Parietal lobe (tissue), 2 donors: ENCODE measurements around the gene ZMAT2. TPM values are rescaled to one million over a fixed set of nuclear protein-coding genes. Genes with fewer than 3 reads are reported as not detected.

Experiments used
- small RNA-seq: library from RNA; depleted of rRNA; stranded (forward); fragments of <200 nt; gene quantifications from one replicate; pipeline ENCODE3, GENCODE V24; 2014; ENCODE audit warnings: low replicate concordance
- total RNA-seq: library from RNA; depleted of rRNA; stranded (reverse); fragments of >200 nt; gene quantifications from one replicate; pipeline ENCODE4 v1.2.3, GENCODE V29; 2014

ZMAT2 gene, protein sequence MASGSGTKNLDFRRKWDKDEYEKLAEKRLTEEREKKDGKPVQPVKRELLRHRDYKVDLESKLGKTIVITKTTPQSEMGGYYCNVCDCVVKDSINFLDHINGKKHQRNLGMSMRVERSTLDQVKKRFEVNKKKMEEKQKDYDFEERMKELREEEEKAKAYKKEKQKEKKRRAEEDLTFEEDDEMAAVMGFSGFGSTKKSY
- total RNA-seq = 41.9 TPM

DNA sequence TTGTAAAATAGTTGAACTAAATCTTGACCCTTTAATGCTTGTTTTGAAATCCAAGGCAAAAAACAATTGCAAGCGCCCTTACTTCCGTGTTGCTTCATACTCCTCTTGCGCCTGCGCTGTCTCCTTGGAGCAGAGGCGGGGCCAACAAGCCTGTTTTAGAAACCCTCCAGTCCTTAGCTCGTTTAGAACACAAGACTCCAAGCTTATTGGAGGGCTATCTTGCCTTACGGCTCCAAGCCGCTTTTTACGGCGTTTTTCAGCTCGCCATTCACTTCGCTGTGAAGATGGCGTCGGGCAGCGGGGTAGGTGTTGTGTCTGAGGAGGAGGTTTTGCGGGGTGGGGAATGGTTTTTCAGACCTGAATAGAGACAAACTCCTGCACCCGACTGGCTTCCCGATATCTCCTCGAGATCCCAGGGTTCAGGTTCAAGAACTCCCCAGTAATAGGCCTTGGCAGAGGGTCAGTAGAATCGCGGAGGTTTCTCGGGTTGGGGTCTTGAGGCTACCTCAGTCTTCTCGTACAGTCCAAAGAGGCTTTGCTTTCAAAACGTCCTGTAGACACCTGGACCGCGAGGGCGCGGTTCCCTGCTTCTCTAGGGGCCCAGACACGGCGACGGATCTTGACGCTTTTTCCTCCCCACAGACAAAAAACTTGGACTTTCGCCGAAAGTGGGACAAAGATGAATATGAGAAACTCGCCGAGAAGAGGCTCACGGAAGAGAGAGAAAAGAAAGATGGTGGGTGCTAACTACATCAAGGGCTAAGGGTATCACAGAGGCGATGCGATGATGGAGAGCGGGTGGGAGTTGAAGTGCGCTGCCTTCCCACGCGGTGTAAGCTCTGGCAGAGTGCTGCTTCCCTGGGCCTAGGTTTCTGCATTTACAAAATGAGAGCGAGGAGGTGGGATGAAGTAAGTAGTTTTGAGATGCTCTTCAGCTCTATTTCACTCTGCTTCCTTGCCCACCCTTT is at the start of gene ZMAT2:
ZMAT2 (plus strand) TSS at position 271 of the 968 bp plus-strand sequence; CDS start at position 285, 14 bp downstream.

DNA sequence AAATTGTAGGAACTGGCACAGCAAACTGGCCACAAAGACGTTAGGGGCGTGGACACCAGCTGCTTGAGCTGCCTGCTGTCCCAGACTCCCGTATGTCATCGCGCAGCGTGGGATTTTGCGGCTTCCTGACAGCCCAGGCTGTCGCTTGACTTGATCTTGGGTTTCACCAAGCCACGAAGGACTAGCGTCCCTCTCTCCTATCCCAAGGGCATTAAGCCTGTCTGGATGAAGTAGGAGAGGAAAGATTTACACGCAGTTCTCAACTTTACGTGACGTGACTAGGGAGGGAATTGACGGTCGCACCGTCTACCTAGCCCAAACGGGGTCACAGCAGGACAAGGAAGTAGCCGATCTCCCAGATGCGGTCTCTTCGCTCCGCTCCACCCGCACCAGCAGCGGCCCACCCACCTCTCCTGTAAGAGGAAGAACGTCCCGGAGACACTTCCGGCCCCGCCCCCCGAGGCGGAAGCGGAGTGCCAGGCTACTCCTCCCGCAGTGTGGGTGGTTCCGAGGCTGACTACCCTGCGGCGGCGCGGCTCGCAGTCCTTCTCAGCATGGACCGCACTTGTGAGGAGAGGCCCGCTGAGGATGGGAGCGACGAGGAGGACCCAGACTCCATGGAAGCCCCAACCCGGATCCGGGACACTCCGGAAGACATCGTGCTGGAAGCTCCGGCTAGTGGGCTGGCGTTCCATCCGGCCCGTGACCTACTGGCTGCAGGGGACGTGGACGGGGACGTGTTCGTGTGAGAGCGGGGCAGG is 35.7 kb upstream of the ZMAT2 start, which contains the start of gene WDR55:
WDR55 (plus strand) TSS at position 546 of the 761 bp plus-strand sequence; CDS start at position 555, 9 bp downstream.

DNA sequence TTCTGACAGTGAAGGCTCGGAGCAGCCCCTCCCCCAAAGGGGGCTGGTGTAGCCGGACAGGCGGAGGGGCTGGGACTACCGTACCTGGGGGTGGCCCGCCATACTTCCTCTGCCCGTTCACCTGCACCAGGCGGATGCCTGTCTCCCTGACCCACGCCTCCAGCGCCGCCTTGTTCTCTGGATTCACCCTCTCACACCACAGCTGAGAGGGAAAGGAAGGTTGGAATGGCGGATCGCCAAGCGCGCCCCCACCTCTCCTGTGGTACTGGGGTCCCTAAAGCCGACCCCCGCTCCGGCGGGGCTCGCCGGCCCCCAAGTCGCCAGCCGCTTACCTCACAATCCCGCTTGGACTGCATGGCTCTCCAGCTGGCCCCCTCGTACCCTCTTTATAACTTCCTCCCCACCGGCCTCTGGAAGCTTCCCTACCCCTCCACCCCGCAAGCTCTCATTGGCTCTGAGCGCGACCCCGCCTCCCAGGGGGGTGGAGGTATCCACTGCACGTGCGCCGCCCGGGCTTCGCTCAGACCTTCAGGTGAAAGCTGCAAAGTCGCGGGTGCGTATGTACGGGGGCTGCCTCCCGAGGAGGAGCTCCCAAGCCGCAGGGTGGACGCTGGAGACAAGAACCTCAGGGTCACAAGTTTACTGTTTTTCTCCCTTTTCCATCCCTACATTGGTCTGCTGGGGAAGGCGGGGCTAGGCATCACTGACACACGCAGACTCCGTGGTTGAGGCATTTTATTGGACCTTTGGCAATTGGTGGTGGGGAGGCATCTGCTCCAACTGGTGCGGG is 26.9 kb upstream of the ZMAT2 start, which contains the start of gene DND1:
DND1 (minus strand) TSS at position 390 of the 790 bp plus-strand sequence; CDS start at position 356, 34 bp downstream.

DNA sequence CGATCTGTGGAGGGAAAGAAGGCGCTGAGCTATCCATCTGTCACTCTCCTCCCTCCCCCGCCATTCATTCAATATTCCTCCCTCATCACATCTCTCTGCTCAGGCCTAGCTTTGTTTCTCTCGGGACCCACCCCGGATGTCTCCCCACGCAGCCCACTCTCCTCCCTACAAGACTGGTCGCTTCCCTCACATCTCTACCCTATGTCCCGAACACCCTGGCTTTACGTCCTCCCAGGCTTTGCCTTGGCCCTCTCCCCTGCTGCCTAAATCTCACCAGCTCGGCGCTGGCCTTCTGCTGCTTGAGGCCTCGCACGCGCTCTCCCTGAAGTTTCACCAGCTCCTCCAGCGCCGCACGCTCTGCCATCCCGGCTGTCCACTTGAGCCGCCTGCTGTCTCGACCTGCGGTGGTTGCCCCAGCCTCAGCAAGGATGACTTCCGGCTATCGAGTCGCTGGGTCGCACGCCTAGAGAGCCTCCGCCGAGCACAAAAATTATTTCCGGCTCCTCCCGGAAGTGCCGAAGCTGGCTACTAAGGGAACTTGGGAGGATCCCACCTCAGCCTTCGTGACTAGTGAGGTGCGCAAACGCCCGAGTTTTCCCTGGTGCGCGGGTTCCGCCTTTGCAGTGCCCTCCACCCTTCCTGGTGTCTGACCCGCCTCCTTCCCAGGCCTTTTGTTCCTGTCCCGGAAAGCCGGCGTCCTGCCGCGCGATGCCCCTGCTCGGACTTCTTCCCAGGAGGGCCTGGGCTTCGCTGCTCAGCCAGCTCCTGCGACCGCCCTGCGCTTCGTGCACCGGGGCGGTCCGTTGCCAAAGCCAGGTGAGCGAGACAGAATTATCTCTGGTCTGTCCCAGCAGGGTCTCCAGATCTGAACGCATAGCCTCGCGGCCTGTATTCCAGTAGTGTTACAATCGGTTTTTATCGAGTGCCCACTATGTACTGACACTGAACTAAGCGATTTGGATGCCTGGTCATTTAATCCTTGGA is 9.0 kb upstream of the ZMAT2 start, which contains the start of the genes HARS1 and HARS2:
HARS1 (minus strand) TSS at position 430 of the 984 bp plus-strand sequence; CDS start at position 364, 66 bp downstream.
HARS2 (plus strand) TSS at position 515 of the 984 bp plus-strand sequence; CDS start at position 709, 194 bp downstream.

Small RNA genes lying within 50 kb of the gene (small RNA-seq; reads per million reads assigned to genes)
- gene VTRNA1-1 = 2.4 reads per million, percentile 82 among the genes with 10 or more reads in this experiment
- not detected for gene VTRNA1-2
- not detected for gene VTRNA1-3

Other genes with a start within 250 kb of the ZMAT2 start
- gene EIF4EBP3, start 152.8 kb upstream of the ZMAT2 start, total RNA-seq = not detected
- 32.6 TPM for gene SRA1, start 143.0 kb upstream of the ZMAT2 start, total RNA-seq
- 61.7 TPM for gene APBB3, start 135.8 kb upstream of the ZMAT2 start, total RNA-seq
- gene SLC35A4, start 135.6 kb upstream of the ZMAT2 start, total RNA-seq = 8.5 TPM
- gene CD14, start 67.3 kb upstream of the ZMAT2 start, total RNA-seq = 3.8 TPM
- 18.2 TPM for gene TMCO6, start 61.0 kb upstream of the ZMAT2 start, total RNA-seq
- 24.4 TPM for gene NDUFA2, start 52.8 kb upstream of the ZMAT2 start, total RNA-seq
- gene IK, start 52.6 kb upstream of the ZMAT2 start, total RNA-seq = 94.2 TPM
- gene WDR55, start 35.5 kb upstream of the ZMAT2 start, total RNA-seq = 16.0 TPM
- gene DND1, start 26.9 kb upstream of the ZMAT2 start, total RNA-seq = 1.3 TPM
- gene HARS1, start 9.1 kb upstream of the ZMAT2 start, total RNA-seq = 89.5 TPM
- 47.9 TPM for gene HARS2, start 9.0 kb upstream of the ZMAT2 start, total RNA-seq
- gene PCDHA1, start 85.7 kb downstream of the ZMAT2 start, total RNA-seq = 9.1 TPM
- 20.3 TPM for gene PCDHA2, start 94.4 kb downstream of the ZMAT2 start, total RNA-seq
- gene PCDHA3, start 100.6 kb downstream of the ZMAT2 start, total RNA-seq = 32.6 TPM
- gene PCDHA4, start 106.6 kb downstream of the ZMAT2 start, total RNA-seq = 29.7 TPM
- gene PCDHA5, start 121.2 kb downstream of the ZMAT2 start, total RNA-seq = 23.2 TPM
- gene PCDHA6, start 127.5 kb downstream of the ZMAT2 start, total RNA-seq = 46.3 TPM
- 47.0 TPM for gene PCDHA7, start 133.8 kb downstream of the ZMAT2 start, total RNA-seq
- gene PCDHA8, start 140.7 kb downstream of the ZMAT2 start, total RNA-seq = 25.7 TPM
- gene PCDHA9, start 147.9 kb downstream of the ZMAT2 start, total RNA-seq = 42.6 TPM
- 42.3 TPM for gene PCDHA10, start 155.4 kb downstream of the ZMAT2 start, total RNA-seq
- 80.4 TPM for gene PCDHA11, start 168.5 kb downstream of the ZMAT2 start, total RNA-seq
- gene PCDHA12, start 174.9 kb downstream of the ZMAT2 start, total RNA-seq = 40.4 TPM
- 42.3 TPM for gene PCDHA13, start 181.7 kb downstream of the ZMAT2 start, total RNA-seq
- gene PCDHAC1, start 225.9 kb downstream of the ZMAT2 start, total RNA-seq = 66.4 TPM